ENCODE measurements around the gene CDH10. TPM values are rescaled to one million over a fixed set of nuclear protein-coding genes. Genes with fewer than 3 reads are reported as not detected.

Gene CDH10
- total RNA-seq, 1 donor from 2014 or later = 0.35 TPM

DNA sequence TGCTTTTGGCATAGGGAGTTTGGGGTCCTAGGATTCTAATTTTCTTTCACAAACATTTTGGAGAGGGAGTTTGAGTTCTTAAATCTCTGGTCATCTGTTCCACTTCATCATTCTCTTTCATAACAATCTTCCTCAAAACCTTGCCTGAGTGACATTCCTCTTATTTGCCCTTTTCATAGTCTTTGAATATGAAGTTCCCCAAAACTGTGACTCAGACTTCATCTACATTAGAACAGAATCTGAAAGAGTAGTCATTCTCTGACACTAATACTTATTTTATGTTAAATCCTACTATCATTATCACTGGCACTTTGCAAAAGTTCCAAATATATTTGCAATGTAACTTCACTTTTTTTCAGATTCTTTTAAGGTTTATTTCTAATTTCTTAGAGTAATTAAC is 163.8 kb downstream of the CDH10 start:
- H3K4me3 ChIP-seq = no peak overlapping the region
- no peaks in the 10 kb centered on the region for H3K4me1 ChIP-seq
- H3K9me3 ChIP-seq = no peaks in the 10 kb centered on the region
- TF ChIP-seq, protein P1, sequence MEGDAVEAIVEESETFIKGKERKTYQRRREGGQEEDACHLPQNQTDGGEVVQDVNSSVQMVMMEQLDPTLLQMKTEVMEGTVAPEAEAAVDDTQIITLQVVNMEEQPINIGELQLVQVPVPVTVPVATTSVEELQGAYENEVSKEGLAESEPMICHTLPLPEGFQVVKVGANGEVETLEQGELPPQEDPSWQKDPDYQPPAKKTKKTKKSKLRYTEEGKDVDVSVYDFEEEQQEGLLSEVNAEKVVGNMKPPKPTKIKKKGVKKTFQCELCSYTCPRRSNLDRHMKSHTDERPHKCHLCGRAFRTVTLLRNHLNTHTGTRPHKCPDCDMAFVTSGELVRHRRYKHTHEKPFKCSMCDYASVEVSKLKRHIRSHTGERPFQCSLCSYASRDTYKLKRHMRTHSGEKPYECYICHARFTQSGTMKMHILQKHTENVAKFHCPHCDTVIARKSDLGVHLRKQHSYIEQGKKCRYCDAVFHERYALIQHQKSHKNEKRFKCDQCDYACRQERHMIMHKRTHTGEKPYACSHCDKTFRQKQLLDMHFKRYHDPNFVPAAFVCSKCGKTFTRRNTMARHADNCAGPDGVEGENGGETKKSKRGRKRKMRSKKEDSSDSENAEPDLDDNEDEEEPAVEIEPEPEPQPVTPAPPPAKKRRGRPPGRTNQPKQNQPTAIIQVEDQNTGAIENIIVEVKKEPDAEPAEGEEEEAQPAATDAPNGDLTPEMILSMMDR (IDR thresholded peaks at IDR 0.05) = no peak
- no peaks in the 10 kb centered on the region for H3K36me3 ChIP-seq
- ATAC-seq = no peak
- no peak overlapping the region for H3K27ac ChIP-seq
- H3K27me3 ChIP-seq (ENCODE audit: low read depth) = no peaks in the 10 kb centered on the region
- intact Hi-C loops (cut with DNase I) = no loop called here
- no peak for DNase-seq

DNA sequence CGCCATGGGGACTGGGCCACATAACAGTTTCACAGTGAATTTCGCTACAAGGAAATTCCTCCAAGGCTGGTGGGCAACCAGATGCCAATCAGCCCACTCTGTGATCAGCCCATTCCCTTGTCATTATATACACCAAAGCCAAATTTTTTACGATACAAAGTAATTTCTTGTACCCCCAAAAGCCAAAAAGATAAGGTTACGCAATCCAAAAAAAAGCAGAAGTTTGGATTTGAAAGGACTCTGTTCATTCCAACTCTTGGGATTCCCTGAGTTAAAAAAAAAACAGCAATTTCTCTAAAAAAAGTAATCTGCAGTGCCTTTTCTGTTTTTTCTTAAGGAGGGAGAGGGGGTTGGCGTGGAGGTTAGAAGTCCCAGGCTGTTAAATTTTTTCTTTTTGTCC is 166.8 kb downstream of the CDH10 start:
- Histone ChIP-seq H3K27me3 (ENCODE audit: low read depth) (no peaks in the 10 kb centered on the region), H3K4me1 (no peaks in the 10 kb centered on the region), H3K36me3 (no peaks in the 10 kb centered on the region), H3K9me3 (no peaks in the 10 kb centered on the region), H3K27ac (no peak overlapping the region), H3K4me3 (no peak overlapping the region)
- DNase-seq (no peak), ATAC-seq (no peak)
- intact Hi-C loops (cut with DNase I) = no loop called here
- TF ChIP-seq, protein P1 (IDR thresholded peaks at IDR 0.05) = no peak

GRCh38 chr5:24475101-24475500 is 169.7 kb downstream of the CDH10 start:
- Histone ChIP-seq H3K36me3 (no peaks in the 10 kb centered on the region), H3K9me3 (no peaks in the 10 kb centered on the region), H3K4me1 (no peaks in the 10 kb centered on the region), H3K27me3 (ENCODE audit: low read depth) (no peaks in the 10 kb centered on the region), H3K4me3 (no peak overlapping the region), H3K27ac (no peak overlapping the region)
- intact Hi-C loops (cut with DNase I) = no loop called here
- TF ChIP-seq, protein P1 (IDR thresholded peaks at IDR 0.05) = no peak
- DNase-seq (no peak), ATAC-seq (no peak)

DNA sequence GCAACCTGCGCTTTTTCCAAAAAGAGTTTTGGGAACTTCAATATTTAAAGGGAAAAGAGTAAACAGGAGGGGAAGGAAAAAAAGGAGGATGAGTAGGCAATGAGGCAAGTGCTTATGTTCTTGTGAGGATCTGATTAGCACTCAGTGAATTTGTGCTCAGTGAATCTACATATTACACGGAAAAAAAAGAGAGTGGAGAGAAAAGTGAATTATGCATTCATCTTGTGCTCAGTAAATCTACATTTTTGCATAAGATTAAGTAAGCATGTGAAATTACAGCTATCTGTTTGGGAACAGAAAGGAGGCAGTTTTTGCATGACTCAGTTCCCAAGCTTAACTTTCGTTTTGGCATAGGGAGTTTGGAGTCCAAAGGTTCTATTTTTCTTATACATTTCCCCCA is 170.1 kb downstream of the CDH10 start:
- TF ChIP-seq, protein P1 (IDR thresholded peaks at IDR 0.05) = no peak
- Histone ChIP-seq H3K4me3 (no peak overlapping the region), H3K4me1 (no peaks in the 10 kb centered on the region), H3K27ac (no peak overlapping the region), H3K9me3 (no peaks in the 10 kb centered on the region), H3K36me3 (no peaks in the 10 kb centered on the region), H3K27me3 (ENCODE audit: low read depth) (no peaks in the 10 kb centered on the region)
- ATAC-seq (no peak), DNase-seq (no peak)
- intact Hi-C loops (cut with DNase I) = no loop called here

DNA sequence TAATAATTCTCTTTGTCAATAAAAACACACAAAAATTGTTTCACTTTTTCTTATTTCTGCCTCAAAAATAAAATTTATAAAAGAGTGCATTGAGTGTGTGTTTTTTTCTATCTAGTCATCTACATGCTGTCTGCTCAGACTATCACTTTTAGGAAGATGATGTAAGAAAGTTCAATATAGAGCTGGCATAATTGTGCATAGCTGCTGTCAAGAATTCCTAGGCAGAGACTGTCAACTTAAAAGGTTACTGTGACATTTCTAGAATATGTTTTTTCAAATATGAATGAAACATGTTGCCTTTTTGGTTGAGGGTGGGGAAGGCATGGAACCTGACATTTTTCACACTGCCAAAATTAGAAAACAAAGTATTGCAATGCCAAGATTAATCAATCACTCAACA is 172.3 kb downstream of the CDH10 start:
- TF ChIP-seq, protein P1 (IDR thresholded peaks at IDR 0.05) = no peak
- no peak for ATAC-seq
- no peaks in the 10 kb centered on the region for H3K36me3 ChIP-seq
- no peaks in the 10 kb centered on the region for H3K27me3 ChIP-seq (ENCODE audit: low read depth)
- H3K9me3 ChIP-seq = no peaks in the 10 kb centered on the region
- DNase-seq = no peak
- intact Hi-C loops (cut with DNase I) = no loop called here
- no peaks in the 10 kb centered on the region for H3K4me1 ChIP-seq
- no peak overlapping the region for H3K27ac ChIP-seq
- H3K4me3 ChIP-seq = no peak overlapping the region

- intact Hi-C loops (cut with DNase I) = no loop called here
- TF ChIP-seq, protein P1 (IDR thresholded peaks at IDR 0.05) = no peak
- Histone ChIP-seq H3K27me3 (ENCODE audit: low read depth) (no peaks in the 10 kb centered on the region), H3K27ac (no peak overlapping the region), H3K9me3 (no peaks in the 10 kb centered on the region), H3K36me3 (no peaks in the 10 kb centered on the region), H3K4me1 (no peaks in the 10 kb centered on the region), H3K4me3 (no peak overlapping the region)
- ATAC-seq (no peak), DNase-seq (no peak)
Observed at GRCh38 chr5:24444414-24444813, 200.4 kb downstream of the CDH10 start.
